Thoracic aorta (tissue), 2 donors: ENCODE data around the gene KIF23. TPM values are rescaled to one million over a fixed set of nuclear protein-coding genes. Genes with fewer than 3 reads are reported as not detected.
"Not testable (repeated sequence)": the region's sequence is repeated elsewhere in the genome, so short reads cannot be mapped to it uniquely, and the experiment has no call there.

Experiments
- ATAC-seq: fragments of 150-250 bp; one replicate; pipeline ENCODE4 v1.8.0; 2017; ENCODE audit warnings: low read depth; ENCODE audit not compliant: insufficient number of reproducible peaks, low FRiP score
- DNase-seq: peaks from one replicate; pipeline ENCODE4 v3.0.0-alpha.2; 2020; ENCODE audit warnings: low spot score
- H3K27ac ChIP-seq, 2 donors: fragments of 200-600 bp; sonication (generic); 1 replicate in 1 of 2; 2 replicates in 1 of 2; pipeline ENCODE4 v1.5.1; 2016; ENCODE audit warnings: mild to moderate bottlenecking in 2 of 2, moderate library complexity in 2 of 2
- H3K27me3 ChIP-seq: fragments of 200-600 bp; sonication (generic); replicated peaks from 2 replicates; pipeline ENCODE4 v1.6.0; 2016; ENCODE audit warnings: mild to moderate bottlenecking; ENCODE audit not compliant: insufficient read depth
- H3K36me3 ChIP-seq: fragments of 200-600 bp; sonication (generic); one replicate; pipeline ENCODE4 v1.5.1; 2016
- H3K4me1 ChIP-seq, 2 donors: fragments of 200-600 bp; sonication (generic); 1 replicate in 1 of 2; 2 replicates in 1 of 2; pipeline versions ENCODE4 v1.5.1 to v1.6.0; 2016; ENCODE audit warnings: low read depth in 2 of 2, mild to moderate bottlenecking in 1 of 2; ENCODE audit not compliant: control insufficient read depth in 1 of 2
- H3K4me3 ChIP-seq: fragments of 200-600 bp; sonication (generic); 2 replicates; pipeline ENCODE4 v1.5.1; 2016; ENCODE audit warnings: mild to moderate bottlenecking
- H3K9me3 ChIP-seq: fragments of 200-600 bp; sonication (generic); 2 replicates; pipeline ENCODE4 v1.5.1; 2016
- CTCF ChIP-seq: fragments of 200-600 bp; sonication (generic); IDR thresholded peaks from one replicate; pipeline ENCODE4 v1.5.1; 2019; ENCODE audit warnings: antibody characterized with exemption
- total RNA-seq, 2 donors: library from RNA; depleted of rRNA; stranded (reverse); fragments of >200 nt; gene quantifications; one replicate each; pipeline versions ENCODE4 v1.1.0 to v1.2.3, GENCODE V29; 2016

Gene KIF23
- total RNA-seq, 2 donors from 2014 or later, result 9.8 to 20.6 TPM

GRCh38 chr15:69375151-69375790, 38.9 kb upstream of the KIF23 start:
- no peak for ATAC-seq
- H3K27me3 ChIP-seq, result no peaks in the 10 kb centered on the region
- H3K4me1 ChIP-seq, result no peaks in the 10 kb centered on the region
- DNase-seq, result no peak
- no peak for TF ChIP-seq CTCF
- H3K9me3 ChIP-seq, result no peaks in the 10 kb centered on the region
- no peak overlapping the region for H3K4me3 ChIP-seq
- no peaks in the 10 kb centered on the region for H3K36me3 ChIP-seq
- H3K27ac ChIP-seq, result no peak overlapping the region

GRCh38 chr15:69377216-69377970, 36.8 kb upstream of the KIF23 start:
- Histone ChIP-seq H3K27me3 (no peaks in the 10 kb centered on the region), H3K36me3 (no peaks in the 10 kb centered on the region), H3K9me3 (no peaks in the 10 kb centered on the region), H3K4me3 (no peak overlapping the region), H3K27ac (no peak overlapping the region), H3K4me1 (no peaks in the 10 kb centered on the region)
- no peak for TF ChIP-seq CTCF
- DNase-seq (no peak), ATAC-seq (no peak)

- Histone ChIP-seq H3K36me3 (no peaks in the 10 kb centered on the region), H3K9me3 (no peaks in the 10 kb centered on the region), H3K4me3 (no peak overlapping the region), H3K4me1 (no peaks in the 10 kb centered on the region), H3K27me3 (no peaks in the 10 kb centered on the region), H3K27ac (no peak overlapping the region)
- TF ChIP-seq CTCF, result no peak
- ATAC-seq, result no peak
- no peak for DNase-seq
Observed at GRCh38 chr15:69380100-69380725, 33.9 kb upstream of the KIF23 start.

GRCh38 chr15:69380726-69381105, 33.4 kb upstream of the KIF23 start:
- DNase-seq (no peak), ATAC-seq (no peak)
- no peak for TF ChIP-seq CTCF
- H3K36me3 ChIP-seq, result no peaks in the 10 kb centered on the region
- H3K9me3 ChIP-seq, result no peaks in the 10 kb centered on the region
- no peaks in the 10 kb centered on the region for H3K27me3 ChIP-seq
- H3K4me1 ChIP-seq, result no peaks in the 10 kb centered on the region
- no peak overlapping the region for H3K27ac ChIP-seq
- H3K4me3 ChIP-seq, result no peak overlapping the region

GRCh38 chr15:69382176-69382575, 32.0 kb upstream of the KIF23 start:
- not testable (repeated sequence) for DNase-seq, H3K4me1 ChIP-seq, H3K27ac ChIP-seq, H3K9me3 ChIP-seq, H3K4me3 ChIP-seq, H3K27me3 ChIP-seq, ATAC-seq, H3K36me3 ChIP-seq

- H3K4me3 ChIP-seq, DNase-seq, H3K36me3 ChIP-seq, H3K9me3 ChIP-seq, H3K4me1 ChIP-seq, H3K27me3 ChIP-seq, ATAC-seq, H3K27ac ChIP-seq: not testable (repeated sequence)
Observed at GRCh38 chr15:69384066-69384465, 30.1 kb upstream of the KIF23 start.
